ENCODE data around the gene PDE1A. TPM values are rescaled to one million over a fixed set of nuclear protein-coding genes. Genes with fewer than 3 reads are reported as not detected.
A peak's percentile ranks its signal among the peaks of the same experiment; 100 is the strongest.

Gene PDE1A
- total and polyA plus RNA-seq, 2 of the 13 experiments (the other 11 are each of a cell fraction or from before 2014, with no cell fraction given) = not detected

DNA sequence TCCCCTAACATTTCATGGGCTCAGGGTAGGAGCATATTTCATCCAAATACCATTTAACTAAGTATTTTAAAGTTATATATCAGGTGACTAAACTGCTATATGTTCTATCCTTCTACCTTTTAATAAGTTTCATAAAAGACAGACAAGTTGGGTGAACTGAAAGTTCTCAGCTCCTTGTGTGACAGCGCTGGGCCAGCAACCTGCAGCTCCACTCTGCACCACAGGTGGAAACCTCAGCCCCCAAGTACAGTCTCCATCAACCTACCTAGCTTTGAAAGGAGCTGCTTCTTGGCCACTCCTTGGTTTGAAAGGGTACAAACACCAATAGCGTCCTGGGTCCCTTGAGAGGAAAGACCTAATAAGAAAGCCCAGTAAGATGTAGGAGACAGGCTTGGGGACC is 177.9 kb downstream of the PDE1A start:
- no peak overlapping the region for H3K4me3 ChIP-seq (replicated peaks in 1 of 3; ENCODE audit: insufficient read depth in 1 of 3, low read depth in 2 of 3, low read length in 3 of 3)
- H3K27ac ChIP-seq (ENCODE audit: extremely low read length, insufficient read depth, low read length) = no peak overlapping the region
- DNase-seq (ENCODE audit: low spot score) (no peak), ATAC-seq (peak; percentile 47; the same call in 2 of the 3 replicates), FAIRE-seq (no peak)
- no TSS peak for BruUV-seq (replicated peaks)
- H4K20me1 ChIP-seq (ENCODE audit: insufficient read depth, low read length) = no peaks in the 10 kb centered on the region
- no peaks in the 10 kb centered on the region for H3K27me3 ChIP-seq (ENCODE audit: control insufficient read depth in 1 of 2, insufficient read depth in 2 of 2, low read length in 2 of 2)
- no peak overlapping the region for H3K9ac ChIP-seq (ENCODE audit: insufficient read depth, low read depth, low read length)
- no peak overlapping the region for H3K4me2 ChIP-seq (ENCODE audit: low read depth, low read length)
- H3K9me3 ChIP-seq (ENCODE audit: low read length) = no peaks in the 10 kb centered on the region
- CTCF ChIA-PET (ENCODE audit: low intra/inter-chr PET ratio, low total read pairs) = no interaction called here
- H3K36me3 ChIP-seq (replicated peaks in 1 of 2; ENCODE audit: control insufficient read depth in 1 of 2, insufficient read depth in 2 of 2, low read length in 2 of 2) = no peaks in the 10 kb centered on the region
- in situ Hi-C loops (cut with HindIII; ENCODE audit: extremely low pct_ligation_motif_present, low pct_unique_long_range_greater_than_20kb) = no loop called here
- H3K79me2 ChIP-seq (ENCODE audit: insufficient read depth, low read length) = no peaks in the 10 kb centered on the region
- H2AFZ ChIP-seq (ENCODE audit: low read length) = no peak overlapping the region
- POLR2A ChIA-PET = no interaction called here
- intact Hi-C loops (cut with micrococcal nuclease; ENCODE audit: unreplicated experiment) = no loop called here
- no peaks in the 10 kb centered on the region for H3K4me1 ChIP-seq (ENCODE audit: insufficient read depth, low read length)
- 11% methylated on average over 2 of the region's 2 CpGs for WGBS (ENCODE audit: low lambda C conversion rate)
- TF ChIP-seq, protein P1, sequence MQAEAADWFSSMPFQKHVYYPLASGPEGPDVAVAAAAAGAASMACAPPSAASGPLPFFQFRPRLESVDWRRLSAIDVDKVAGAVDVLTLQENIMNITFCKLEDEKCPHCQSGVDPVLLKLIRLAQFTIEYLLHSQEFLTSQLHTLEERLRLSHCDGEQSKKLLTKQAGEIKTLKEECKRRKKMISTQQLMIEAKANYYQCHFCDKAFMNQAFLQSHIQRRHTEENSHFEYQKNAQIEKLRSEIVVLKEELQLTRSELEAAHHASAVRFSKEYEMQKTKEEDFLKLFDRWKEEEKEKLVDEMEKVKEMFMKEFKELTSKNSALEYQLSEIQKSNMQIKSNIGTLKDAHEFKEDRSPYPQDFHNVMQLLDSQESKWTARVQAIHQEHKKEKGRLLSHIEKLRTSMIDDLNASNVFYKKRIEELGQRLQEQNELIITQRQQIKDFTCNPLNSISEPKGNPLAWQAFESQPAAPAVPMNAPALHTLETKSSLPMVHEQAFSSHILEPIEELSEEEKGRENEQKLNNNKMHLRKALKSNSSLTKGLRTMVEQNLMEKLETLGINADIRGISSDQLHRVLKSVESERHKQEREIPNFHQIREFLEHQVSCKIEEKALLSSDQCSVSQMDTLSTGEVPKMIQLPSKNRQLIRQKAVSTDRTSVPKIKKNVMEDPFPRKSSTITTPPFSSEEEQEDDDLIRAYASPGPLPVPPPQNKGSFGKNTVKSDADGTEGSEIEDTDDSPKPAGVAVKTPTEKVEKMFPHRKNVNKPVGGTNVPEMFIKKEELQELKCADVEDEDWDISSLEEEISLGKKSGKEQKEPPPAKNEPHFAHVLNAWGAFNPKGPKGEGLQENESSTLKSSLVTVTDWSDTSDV (CRISPR knock-in tag; IDR thresholded peaks at IDR 0.05) = no peak
- TF ChIP-seq TOE1 (CRISPR knock-in tag; IDR thresholded peaks at IDR 0.05) (no peak), ELF3 (CRISPR knock-in tag; IDR thresholded peaks at IDR 0.05) (no peak), ZNF672 (CRISPR knock-in tag; IDR thresholded peaks at IDR 0.05) (no peak), ZNF883 (CRISPR knock-in tag; IDR thresholded peaks at IDR 0.05; ENCODE audit: not compliant biosample characterization) (no peak), FOSL1 (CRISPR knock-in tag; IDR thresholded peaks at IDR 0.05; ENCODE audit: borderline replicate concordance) (no peak), KAT2B (IDR thresholded peaks at IDR 0.05; ENCODE audit: borderline replicate concordance, low read depth, low read length) (no peak), SKI (IDR thresholded peaks at IDR 0.05; ENCODE audit: partially characterized antibody) (no peak), DPF2 (CRISPR knock-in tag; IDR thresholded peaks at IDR 0.05; ENCODE audit: borderline replicate concordance, low read depth) (no peak)
- TF ChIP-seq, protein P2, sequence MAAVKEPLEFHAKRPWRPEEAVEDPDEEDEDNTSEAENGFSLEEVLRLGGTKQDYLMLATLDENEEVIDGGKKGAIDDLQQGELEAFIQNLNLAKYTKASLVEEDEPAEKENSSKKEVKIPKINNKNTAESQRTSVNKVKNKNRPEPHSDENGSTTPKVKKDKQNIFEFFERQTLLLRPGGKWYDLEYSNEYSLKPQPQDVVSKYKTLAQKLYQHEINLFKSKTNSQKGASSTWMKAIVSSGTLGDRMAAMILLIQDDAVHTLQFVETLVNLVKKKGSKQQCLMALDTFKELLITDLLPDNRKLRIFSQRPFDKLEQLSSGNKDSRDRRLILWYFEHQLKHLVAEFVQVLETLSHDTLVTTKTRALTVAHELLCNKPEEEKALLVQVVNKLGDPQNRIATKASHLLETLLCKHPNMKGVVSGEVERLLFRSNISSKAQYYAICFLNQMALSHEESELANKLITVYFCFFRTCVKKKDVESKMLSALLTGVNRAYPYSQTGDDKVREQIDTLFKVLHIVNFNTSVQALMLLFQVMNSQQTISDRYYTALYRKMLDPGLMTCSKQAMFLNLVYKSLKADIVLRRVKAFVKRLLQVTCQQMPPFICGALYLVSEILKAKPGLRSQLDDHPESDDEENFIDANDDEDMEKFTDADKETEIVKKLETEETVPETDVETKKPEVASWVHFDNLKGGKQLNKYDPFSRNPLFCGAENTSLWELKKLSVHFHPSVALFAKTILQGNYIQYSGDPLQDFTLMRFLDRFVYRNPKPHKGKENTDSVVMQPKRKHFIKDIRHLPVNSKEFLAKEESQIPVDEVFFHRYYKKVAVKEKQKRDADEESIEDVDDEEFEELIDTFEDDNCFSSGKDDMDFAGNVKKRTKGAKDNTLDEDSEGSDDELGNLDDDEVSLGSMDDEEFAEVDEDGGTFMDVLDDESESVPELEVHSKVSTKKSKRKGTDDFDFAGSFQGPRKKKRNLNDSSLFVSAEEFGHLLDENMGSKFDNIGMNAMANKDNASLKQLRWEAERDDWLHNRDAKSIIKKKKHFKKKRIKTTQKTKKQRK (IDR thresholded peaks at IDR 0.05; ENCODE audit: low read length) = no peak
- TF ChIP-seq, protein P3, sequence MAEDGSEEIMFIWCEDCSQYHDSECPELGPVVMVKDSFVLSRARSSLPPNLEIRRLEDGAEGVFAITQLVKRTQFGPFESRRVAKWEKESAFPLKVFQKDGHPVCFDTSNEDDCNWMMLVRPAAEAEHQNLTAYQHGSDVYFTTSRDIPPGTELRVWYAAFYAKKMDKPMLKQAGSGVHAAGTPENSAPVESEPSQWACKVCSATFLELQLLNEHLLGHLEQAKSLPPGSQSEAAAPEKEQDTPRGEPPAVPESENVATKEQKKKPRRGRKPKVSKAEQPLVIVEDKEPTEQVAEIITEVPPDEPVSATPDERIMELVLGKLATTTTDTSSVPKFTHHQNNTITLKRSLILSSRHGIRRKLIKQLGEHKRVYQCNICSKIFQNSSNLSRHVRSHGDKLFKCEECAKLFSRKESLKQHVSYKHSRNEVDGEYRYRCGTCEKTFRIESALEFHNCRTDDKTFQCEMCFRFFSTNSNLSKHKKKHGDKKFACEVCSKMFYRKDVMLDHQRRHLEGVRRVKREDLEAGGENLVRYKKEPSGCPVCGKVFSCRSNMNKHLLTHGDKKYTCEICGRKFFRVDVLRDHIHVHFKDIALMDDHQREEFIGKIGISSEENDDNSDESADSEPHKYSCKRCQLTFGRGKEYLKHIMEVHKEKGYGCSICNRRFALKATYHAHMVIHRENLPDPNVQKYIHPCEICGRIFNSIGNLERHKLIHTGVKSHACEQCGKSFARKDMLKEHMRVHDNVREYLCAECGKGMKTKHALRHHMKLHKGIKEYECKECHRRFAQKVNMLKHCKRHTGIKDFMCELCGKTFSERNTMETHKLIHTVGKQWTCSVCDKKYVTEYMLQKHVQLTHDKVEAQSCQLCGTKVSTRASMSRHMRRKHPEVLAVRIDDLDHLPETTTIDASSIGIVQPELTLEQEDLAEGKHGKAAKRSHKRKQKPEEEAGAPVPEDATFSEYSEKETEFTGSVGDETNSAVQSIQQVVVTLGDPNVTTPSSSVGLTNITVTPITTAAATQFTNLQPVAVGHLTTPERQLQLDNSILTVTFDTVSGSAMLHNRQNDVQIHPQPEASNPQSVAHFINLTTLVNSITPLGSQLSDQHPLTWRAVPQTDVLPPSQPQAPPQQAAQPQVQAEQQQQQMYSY (CRISPR knock-in tag; IDR thresholded peaks at IDR 0.05) = no peak

All from HepG2 (cell line).